K562 (cell line): ENCODE data around the gene PCED1B.

Experiments used
- LEF1 ChIP-seq: fragments of 450-650 bp; IDR thresholded peaks from 2 replicates; pipeline ENCODE4 v1.6.1; 2016; ENCODE audit warnings: mild to moderate bottlenecking
- NBN ChIP-seq: fragments of 450-650 bp; IDR thresholded peaks from 2 replicates; pipeline ENCODE4 v1.6.1; 2016; ENCODE audit warnings: low read depth, mild to moderate bottlenecking
- PRMT5 ChIP-seq: sonication (generic); formaldehyde crosslinking; IDR thresholded peaks from 2 replicates; pipeline ENCODE4 v1.5.0; 2020; ENCODE audit warnings: missing genetic modification reagents
- REST ChIP-seq, 2 experiments: fragments of 450-650 bp; formaldehyde crosslinking in 1 of 2; IDR thresholded peaks; 2 replicates each; pipeline versions ENCODE4 v1.4.0 to v1.6.1; 2014 to 2020; ENCODE audit warnings: mild to moderate bottlenecking in 2 of 2, borderline replicate concordance in 1 of 2, low read depth in 1 of 2
- SMAD1 ChIP-seq: fragments of 150-350 bp; IDR thresholded peaks from 2 replicates; pipeline ENCODE4 v1.6.1; 2014; ENCODE audit warnings: low read length, low read depth; ENCODE audit not compliant: partially characterized antibody
- SP1 ChIP-seq: sonication (generic); formaldehyde crosslinking; IDR thresholded peaks from 2 replicates; pipeline ENCODE4 v1.8.1; 2022; ENCODE audit warnings: mild to moderate bottlenecking, missing genetic modification reagents
- TBL1XR1 ChIP-seq, 2 experiments: IDR thresholded peaks; 2 replicates each; pipeline ENCODE4 v1.6.1; 2012; ENCODE audit warnings: improper control_type of control experiment in 2 of 2, low read length in 2 of 2, mild to moderate bottlenecking in 1 of 2

GRCh38 chr12:47237751-47238211, 158.4 kb downstream of the PCED1B start:
- TF ChIP-seq LEF1, result no peak
- no peak for TF ChIP-seq SMAD1
- no peak for TF ChIP-seq PRMT5
- no peak for TF ChIP-seq SP1 (CRISPR knock-in tag)
- no peak for TF ChIP-seq TBL1XR1 (IDR thresholded peaks at IDR 0.05; ENCODE audit: low read length in 2 of 2)
- no peak for TF ChIP-seq NBN
- TF ChIP-seq REST (IDR thresholded peaks at IDR 0.05; ENCODE audit: borderline replicate concordance), result no peak
- no peak for TF ChIP-seq REST (CRISPR knock-in tag; IDR thresholded peaks at IDR 0.05; ENCODE audit: low read depth)
